CD4-positive, alpha-beta T cell treated with Interleukin-12 subunit alpha and Interleukin-12 subunit beta, for 1 hour (primary cell): Measurements from ENCODE around the gene TAL1.

Source experiments
- DNase-seq: peaks from one replicate; pipeline ENCODE4 v3.0.0-alpha.2; 2020

Gene TAL1

GRCh38 chr1:47229031-47229885, 2.8 kb downstream of the TAL1 start:
- no peak for DNase-seq

GRCh38 chr1:47228644-47229030, 3.4 kb downstream of the TAL1 start:
- DNase-seq = no peak

- no peak for DNase-seq
These were observed 4.4 kb downstream of the TAL1 start for GRCh38 chr1:47227341-47228232.

GRCh38 chr1:47226839-47227215, 5.2 kb downstream of the TAL1 start:
- no peak for DNase-seq

GRCh38 chr1:47226121-47226838, 5.7 kb downstream of the TAL1 start:
- DNase-seq = no peak

- DNase-seq = no peak
These were observed 6.5 kb downstream of the TAL1 start for GRCh38 chr1:47225430-47226100.

GRCh38 chr1:47224676-47225399, 7.2 kb downstream of the TAL1 start:
- no peak for DNase-seq

GRCh38 chr1:47223921-47224675, 7.9 kb downstream of the TAL1 start:
- no peak for DNase-seq

GRCh38 chr1:47223174-47223920, 8.7 kb downstream of the TAL1 start:
- DNase-seq = no peak

- no peak for DNase-seq
These were observed 9.5 kb downstream of the TAL1 start for GRCh38 chr1:47222476-47222875.

GRCh38 chr1:47219590-47220220, 12.3 kb downstream of the TAL1 start:
- no peak for DNase-seq

- no peak for DNase-seq
These were observed 13.0 kb downstream of the TAL1 start for GRCh38 chr1:47219001-47219400.

- DNase-seq = no peak
These were observed 15.6 kb downstream of the TAL1 start for GRCh38 chr1:47216278-47217059.

GRCh38 chr1:47215713-47216112, 16.3 kb downstream of the TAL1 start:
- no peak for DNase-seq

GRCh38 chr1:47214549-47214948, 17.5 kb downstream of the TAL1 start:
- no peak for DNase-seq

GRCh38 chr1:47213230-47213963, 18.6 kb downstream of the TAL1 start:
- no peak for DNase-seq

- no peak for DNase-seq
These were observed 19.3 kb downstream of the TAL1 start for GRCh38 chr1:47212636-47213229.

GRCh38 chr1:47211796-47212269, 20.2 kb downstream of the TAL1 start:
- no peak for DNase-seq
